Gastroesophageal sphincter (tissue), 4 donors: ENCODE results near the gene ATP5PF. TPM values are rescaled to one million over a fixed set of nuclear protein-coding genes. Genes with fewer than 3 reads are reported as not detected.
"Not testable (repeated sequence)": the region's sequence is repeated elsewhere in the genome, so short reads cannot be mapped to it uniquely, and the experiment has no call there.

Source experiments
- ATAC-seq: fragments of 150-250 bp; one replicate; pipeline ENCODE4 v1.9.1; 2016; ENCODE audit warnings: mild to moderate bottlenecking, moderate library complexity
- H3K27ac ChIP-seq, 4 donors: fragments of 200-600 bp; sonication (generic) in 3 of 4; 1 replicate in 3 of 4; 2 replicates in 1 of 4; pipeline ENCODE4 v1.5.1; 2016 to 2019
- H3K27me3 ChIP-seq: fragments of 200-600 bp; sonication (generic); one replicate; pipeline ENCODE4 v1.5.1; 2019
- H3K36me3 ChIP-seq, 2 donors: fragments of 200-600 bp; sonication (generic); one replicate each; pipeline ENCODE4 v1.5.1; 2019; ENCODE audit warnings: control low read depth in 1 of 2
- H3K4me1 ChIP-seq, 3 donors: fragments of 200-600 bp; sonication (generic); 1 replicate in 2 of 3; 2 replicates in 1 of 3; pipeline ENCODE4 v1.5.1; 2016 to 2019; ENCODE audit warnings: control low read depth in 2 of 3
- H3K4me3 ChIP-seq, 2 donors: fragments of 200-600 bp; sonication (generic); one replicate each; pipeline ENCODE4 v1.5.1; 2019; ENCODE audit warnings: mild to moderate bottlenecking in 1 of 2, moderate library complexity in 1 of 2
- H3K9me3 ChIP-seq, 3 donors: fragments of 200-600 bp; sonication (generic); one replicate each; pipeline ENCODE4 v1.5.1; 2017 to 2019; ENCODE audit warnings: control low read depth in 2 of 3
- CTCF ChIP-seq, 4 experiments: fragments of 200-600 bp in 2 of 4; fragments of 450-650 bp in 2 of 4; sonication (generic) in 1 of 4; IDR thresholded peaks; one replicate each; pipeline ENCODE4 v1.5.1; 2017 to 2019; ENCODE audit warnings: antibody characterized with exemption in 4 of 4, mild to moderate bottlenecking in 2 of 4, moderate library complexity in 2 of 4
- EP300 ChIP-seq: sonication (generic); formaldehyde crosslinking; IDR thresholded peaks from one replicate; pipeline ENCODE4 v1.6.1; 2017; ENCODE audit warnings: antibody characterized with exemption, mild to moderate bottlenecking
- POLR2A ChIP-seq, 2 donors: fragments of 450-650 bp; IDR thresholded peaks; one replicate each; pipeline ENCODE4 v1.6.1; 2017; ENCODE audit warnings: antibody characterized with exemption in 2 of 2, mild to moderate bottlenecking in 2 of 2, moderate library complexity in 1 of 2
- POLR2AphosphoS5 ChIP-seq: sonication (generic); formaldehyde crosslinking; IDR thresholded peaks from one replicate; pipeline ENCODE4 v1.6.1; 2017; ENCODE audit warnings: antibody characterized with exemption
- WGBS, 2 donors: methylation state at CpG; one replicate each; pipeline ENCODE4 v1.1.5; 2018; ENCODE audit warnings: low coverage in 1 of 2; 5-methylcytosine and 5-hydroxymethylcytosine counted together
- total RNA-seq, 4 donors: library from RNA; depleted of rRNA; stranded (reverse); fragments of >200 nt; gene quantifications; one replicate each; pipeline ENCODE4 v1.1.0, GENCODE V29; 2016

The ATP5PF gene
- total RNA-seq, 4 donors from 2014 or later = 108 to 158 (median 130) TPM

DNA sequence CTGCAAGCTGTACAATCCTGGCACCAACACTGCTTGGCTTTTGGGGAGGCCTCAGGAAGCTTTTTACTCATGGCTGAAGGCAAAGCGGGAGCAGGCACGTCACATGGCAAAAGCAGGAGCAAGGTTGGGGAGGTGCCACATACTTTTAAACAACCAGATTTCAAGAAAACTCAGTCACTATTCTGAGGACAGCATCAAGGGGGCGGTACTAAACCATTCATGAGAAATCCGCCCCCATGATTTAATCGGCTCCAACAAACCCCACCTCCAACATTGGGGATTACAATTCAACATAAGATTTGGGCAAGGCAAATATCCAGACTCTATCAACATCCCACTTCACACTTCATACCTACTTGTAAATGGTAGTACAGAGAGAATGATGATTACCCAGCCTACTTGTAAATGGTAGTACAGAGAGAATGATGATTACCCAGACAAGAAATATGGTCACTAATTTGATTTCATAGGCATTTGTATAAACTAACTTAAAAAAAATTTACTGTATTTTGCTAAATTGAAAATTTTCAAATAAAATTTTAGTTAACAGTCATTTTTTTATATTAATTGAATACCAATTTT, 24.9 kb downstream of the ATP5PF start:
- Histone ChIP-seq H3K27me3 (no peaks in the 10 kb centered on the region), H3K4me3 (no peak overlapping the region), H3K9me3 (no peaks in the 10 kb centered on the region), H3K4me1 (peaks cover 0 to 5% (median 0%) of the 10 kb centered on the region in 3 donors), H3K36me3 (peaks cover 0 to 73% of the 10 kb centered on the region in 2 donors), H3K27ac (no peak overlapping the region)
- ATAC-seq = no peak
- TF ChIP-seq EP300 = no peak
- 64 to 77% methylated on average over 3 to 5 of the region's 5 CpGs for WGBS, 2 donors

GRCh38 chr21:25708467-25709065, 26.1 kb downstream of the ATP5PF start:
- Histone ChIP-seq H3K9me3 (no peaks in the 10 kb centered on the region), H3K27me3 (no peaks in the 10 kb centered on the region), H3K4me3 (no peak overlapping the region), H3K27ac (no peak overlapping the region), H3K4me1 (peaks cover 0 to 5% (median 0%) of the 10 kb centered on the region in 3 donors), H3K36me3 (peaks cover 0 to 61% of the 10 kb centered on the region in 2 donors)
- TF ChIP-seq CTCF (IDR thresholded peaks at IDR 0.05) = peak; percentile 77 to 87 (median 86)
- TF ChIP-seq POLR2A (IDR thresholded peaks at IDR 0.05) = no peak
- no peak for ATAC-seq
- 52 to 65% methylated on average over 7 of the region's 7 CpGs for WGBS, 2 donors

DNA sequence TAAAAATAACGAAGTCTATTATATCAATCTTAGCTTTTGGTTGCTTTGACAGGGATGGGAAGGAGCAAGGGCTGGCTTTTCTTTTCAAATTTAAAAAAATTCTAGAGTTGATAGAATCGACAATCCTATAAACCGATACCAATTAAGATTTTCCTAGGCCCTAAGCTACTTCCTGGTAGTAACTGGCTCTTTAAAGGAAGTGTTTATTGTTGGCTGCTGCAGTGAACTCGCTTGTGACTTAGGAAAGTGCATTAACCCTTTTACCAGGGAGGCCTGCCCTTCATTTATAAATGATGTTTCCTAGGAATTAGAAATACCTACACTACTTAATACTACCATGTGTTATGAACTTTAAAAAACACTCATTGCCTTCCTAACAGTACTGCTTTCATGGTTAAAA, 33.2 kb downstream of the ATP5PF start:
- WGBS, 2 donors = 69 to 76% methylated on average over 4 of the region's 4 CpGs
- H3K27me3 ChIP-seq = no peaks in the 10 kb centered on the region
- H3K9me3 ChIP-seq = no peaks in the 10 kb centered on the region
- TF ChIP-seq EP300 = no peak
- TF ChIP-seq CTCF (IDR thresholded peaks at IDR 0.05) = no peak
- TF ChIP-seq POLR2AphosphoS5 = no peak
- no peak for TF ChIP-seq POLR2A (IDR thresholded peaks at IDR 0.05)
- no peak overlapping the region for H3K4me3 ChIP-seq
- H3K4me1 ChIP-seq = no peaks in the 10 kb centered on the region
- peaks cover 0 to 68% of the 10 kb centered on the region in 2 donors for H3K36me3 ChIP-seq
- peak overlapping the region in 2 of 4 donors; percentile 15 to 30 for H3K27ac ChIP-seq
- no peak for ATAC-seq

GRCh38 chr21:25700741-25701140, 34.0 kb downstream of the ATP5PF start:
- H3K27ac ChIP-seq = no peak overlapping the region
- H3K4me3 ChIP-seq = no peak overlapping the region
- H3K36me3 ChIP-seq = peaks cover 0 to 66% of the 10 kb centered on the region in 2 donors
- no peak for ATAC-seq
- WGBS, 2 donors = 83 to 100% methylated on average over 1 of the region's 1 CpG
- no peak for TF ChIP-seq EP300
- TF ChIP-seq POLR2AphosphoS5 = no peak
- no peak for TF ChIP-seq CTCF (IDR thresholded peaks at IDR 0.05)
- no peak for TF ChIP-seq POLR2A (IDR thresholded peaks at IDR 0.05)
- no peaks in the 10 kb centered on the region for H3K27me3 ChIP-seq
- no peaks in the 10 kb centered on the region for H3K9me3 ChIP-seq
- H3K4me1 ChIP-seq = no peaks in the 10 kb centered on the region

DNA sequence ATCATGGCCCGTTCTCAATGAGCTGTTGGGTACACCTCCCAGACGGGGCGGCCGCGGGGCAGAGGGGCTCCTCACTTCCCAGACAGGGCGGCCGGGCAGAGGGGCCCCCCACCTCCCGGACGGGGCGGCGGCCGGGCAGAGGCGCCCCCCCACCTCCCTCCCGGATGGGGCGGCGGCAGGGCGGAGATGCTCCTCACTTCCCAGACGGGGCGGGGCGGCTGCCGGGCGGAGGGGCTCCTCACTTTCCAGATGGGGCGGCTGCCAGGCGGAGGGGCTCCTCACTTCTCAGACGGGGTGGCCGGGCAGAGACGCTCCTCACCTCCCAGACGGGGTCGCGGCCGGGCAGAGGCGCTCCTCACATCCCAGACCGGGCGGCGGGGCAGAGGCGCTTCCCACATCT, 39.2 kb downstream of the ATP5PF start:
- not testable (repeated sequence) for H3K4me3 ChIP-seq, H3K27me3 ChIP-seq, H3K27ac ChIP-seq, H3K9me3 ChIP-seq, ATAC-seq, H3K4me1 ChIP-seq
- WGBS, 2 donors = 100% methylated on average over 1 of the region's 36 CpGs; no CpG with 5 or more reads in 1 of the 2 donors
- H3K36me3 ChIP-seq = peaks cover 0 to 74% of the 10 kb centered on the region in 2 donors

DNA sequence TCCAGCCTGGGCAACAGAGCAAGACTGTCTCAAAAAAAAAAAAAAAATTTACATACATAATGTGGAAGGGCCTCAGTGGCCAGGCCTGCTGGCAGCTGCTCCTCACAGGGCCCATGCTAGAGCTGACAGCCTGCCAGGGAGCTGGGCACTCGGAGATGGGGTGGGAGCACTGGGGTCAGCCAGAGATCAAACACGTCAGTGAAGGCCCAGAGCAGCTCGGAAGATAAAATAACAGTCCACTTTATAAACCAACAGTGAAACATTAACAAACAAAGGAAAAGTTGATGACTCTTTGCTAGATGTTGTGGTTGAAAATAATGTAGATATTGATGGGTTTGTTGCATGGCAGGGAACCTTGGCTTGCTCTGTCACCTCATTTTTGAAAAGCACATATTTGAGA, 42.7 kb downstream of the ATP5PF start:
- Histone ChIP-seq H3K27ac (no peak overlapping the region), H3K4me3 (no peak overlapping the region), H3K4me1 (peaks cover 0 to 20% (median 11%) of the 10 kb centered on the region in 3 donors), H3K9me3 (no peaks in the 10 kb centered on the region), H3K27me3 (no peaks in the 10 kb centered on the region), H3K36me3 (peaks cover 0 to 51% of the 10 kb centered on the region in 2 donors)
- ATAC-seq = no peak
- WGBS, 2 donors = 50 to 61% methylated on average over 2 to 3 of the region's 3 CpGs
- TF ChIP-seq POLR2AphosphoS5 = no peak
- TF ChIP-seq CTCF (IDR thresholded peaks at IDR 0.05) = no peak
- no peak for TF ChIP-seq EP300
- no peak for TF ChIP-seq POLR2A (IDR thresholded peaks at IDR 0.05)
